GM23338 (cell line): ENCODE measurements around the gene AANAT. TPM values are rescaled to one million over a fixed set of nuclear protein-coding genes. Genes with fewer than 3 reads are reported as not detected.

Experiments used
- ATAC-seq: fragments of 200-7000 bp; cut with Tn5 transposase; 3 replicates; pipeline ENCODE4 v1.9.1; 2020
- DNase-seq: peaks from one replicate; pipeline ENCODE4 v3.0.0-alpha.2; 2015; ENCODE audit warnings: low spot score
- H2AFZ ChIP-seq: fragments of 200-600 bp; sonication (generic); 2 replicates; pipeline ENCODE4 v1.8.0; 2016; ENCODE audit warnings: antibody characterized with exemption, mild to moderate bottlenecking, moderate library complexity
- H3F3A ChIP-seq: fragments of 200-600 bp; sonication (generic); replicated peaks from 2 replicates; pipeline ENCODE4 v1.8.0; 2017; ENCODE audit warnings: antibody characterized with exemption, mixed run types, low read depth
- H3K27ac ChIP-seq: fragments of 200-600 bp; sonication (generic); 2 replicates; pipeline ENCODE4 v1.6.1; 2016; ENCODE audit warnings: low read depth
- H3K27me3 ChIP-seq: fragments of 200-600 bp; sonication (generic); 2 replicates; pipeline ENCODE4 v1.8.0; 2016; ENCODE audit warnings: mild to moderate bottlenecking, mixed run types, moderate library complexity; ENCODE audit not compliant: insufficient read depth
- H3K36me3 ChIP-seq: fragments of 200-600 bp; sonication (generic); 2 replicates; pipeline ENCODE4 v1.8.0; 2016; ENCODE audit warnings: mild to moderate bottlenecking; ENCODE audit not compliant: insufficient read depth
- H3K4me1 ChIP-seq: fragments of 200-600 bp; sonication (generic); 2 replicates; pipeline ENCODE4 v1.8.0; 2016; ENCODE audit warnings: mild to moderate bottlenecking, moderate library complexity; ENCODE audit not compliant: insufficient read depth
- H3K4me2 ChIP-seq: fragments of 200-600 bp; sonication (generic); 2 replicates; pipeline ENCODE4 v1.7.1; 2017; ENCODE audit warnings: mixed run types
- H3K4me3 ChIP-seq: fragments of 200-600 bp; sonication (generic); 2 replicates; pipeline ENCODE4 v1.6.1; 2016; ENCODE audit warnings: mixed run types
- H3K79me2 ChIP-seq: fragments of 200-600 bp; sonication (generic); replicated peaks from 2 replicates; pipeline ENCODE4 v1.8.0; 2017; ENCODE audit warnings: mild to moderate bottlenecking; ENCODE audit not compliant: insufficient read depth
- H3K9me2 ChIP-seq: fragments of 200-600 bp; sonication (generic); 2 replicates; pipeline ENCODE4 v1.8.0; 2017; ENCODE audit not compliant: insufficient read depth
- H4K20me1 ChIP-seq: fragments of 200-600 bp; sonication (generic); replicated peaks from 2 replicates; pipeline ENCODE4 v1.8.0; 2017; ENCODE audit warnings: mild to moderate bottlenecking; ENCODE audit not compliant: insufficient read depth
- H3K27ac Mint-ChIP-seq: 2 replicates; pipeline ENCODE4 v1.8.0; 2020; ENCODE audit warnings: inconsistent platforms, mild to moderate bottlenecking, moderate library complexity, mixed read lengths
- H3K27me3 Mint-ChIP-seq: 3 replicates; pipeline ENCODE4 v1.8.0; 2022; ENCODE audit warnings: low read depth, mild to moderate bottlenecking, moderate library complexity, mixed read lengths, inconsistent platforms; ENCODE audit not compliant: insufficient read depth, poor library complexity
- H3K36me3 Mint-ChIP-seq: 3 replicates; pipeline ENCODE4 v1.8.0; 2021; ENCODE audit warnings: low read depth, mild to moderate bottlenecking, inconsistent platforms, moderate library complexity, mixed read lengths
- H3K4me1 Mint-ChIP-seq: 3 replicates; pipeline ENCODE4 v1.8.0; 2020; ENCODE audit warnings: mild to moderate bottlenecking, inconsistent platforms, mixed read lengths
- H3K4me3 Mint-ChIP-seq: 3 replicates; pipeline ENCODE4 v1.8.0; 2021; ENCODE audit warnings: moderate library complexity, mild to moderate bottlenecking, inconsistent platforms, mixed read lengths
- H3K9me3 Mint-ChIP-seq: 3 replicates; pipeline ENCODE4 v1.8.0; 2020; ENCODE audit warnings: moderate library complexity, mild to moderate bottlenecking, inconsistent platforms, mixed read lengths
- CREB1 ChIP-seq: fragments of 250-450 bp; sonication (Bioruptor Pico); IDR thresholded peaks from 2 replicates; pipeline ENCODE4 v1.5.0; 2020; ENCODE audit warnings: low read depth, mild to moderate bottlenecking, moderate library complexity
- EZH2 ChIP-seq: fragments of 200-600 bp; sonication (generic); IDR thresholded peaks from one replicate; pipeline ENCODE4 v1.8.0; 2017; ENCODE audit warnings: antibody characterized with exemption, mild to moderate bottlenecking, low read depth; ENCODE audit not compliant: unreplicated experiment
- EZH2phosphoT487 ChIP-seq: fragments of 200-600 bp; sonication (generic); IDR thresholded peaks from one replicate; pipeline ENCODE4 v1.8.1; 2018; ENCODE audit warnings: antibody characterized with exemption; ENCODE audit not compliant: unreplicated experiment
- JUNB ChIP-seq: IDR thresholded peaks from one replicate; pipeline ENCODE4 v1.6.1; 2016; ENCODE audit warnings: antibody characterized with exemption; ENCODE audit not compliant: unreplicated experiment
- NANOG ChIP-seq: IDR thresholded peaks from 2 replicates; pipeline ENCODE4 v1.6.1; 2016; ENCODE audit warnings: antibody characterized with exemption, borderline replicate concordance
- POLR2AphosphoS5 ChIP-seq: IDR thresholded peaks from 2 replicates; pipeline ENCODE4 v1.6.1; 2016; ENCODE audit warnings: antibody characterized with exemption, low read depth
- ZNF114 ChIP-seq: fragments of 250-450 bp; sonication (Bioruptor Pico); IDR thresholded peaks from 2 replicates; pipeline ENCODE4 v1.5.0; 2020; ENCODE audit warnings: mild to moderate bottlenecking, moderate library complexity
- ZNF331 ChIP-seq: fragments of 250-450 bp; sonication (Bioruptor Pico); IDR thresholded peaks from 2 replicates; pipeline ENCODE4 v1.5.0; 2020; ENCODE audit warnings: low read depth, mild to moderate bottlenecking, moderate library complexity
- polyA plus RNA-seq: library from polyadenylated mRNA; unstranded; fragments of >200 nt; fragmentation: Nextera tagmentation; extraction: Ambion mirVana; gene quantifications from 2 replicates; pipeline ENCODE4 v1.2.1, GENCODE V29; 2016
- total RNA-seq: library from RNA; depleted of rRNA; stranded (reverse); fragments of >200 nt; shearing (Covaris generic); gene quantifications from 2 replicates; pipeline ENCODE4 v1.2.3, GENCODE V29; 2014
- TF ChIP-seq, protein P1 (sequence below): IDR thresholded peaks from one replicate; pipeline ENCODE4 v1.6.1; 2018; ENCODE audit warnings: antibody characterized with exemption; ENCODE audit not compliant: unreplicated experiment
- TF ChIP-seq, protein P2 (sequence below): IDR thresholded peaks from 2 replicates; pipeline ENCODE4 v1.6.1; 2016; ENCODE audit warnings: antibody characterized with exemption
- TF ChIP-seq, protein P3 (sequence below), 2 experiments: fragments of 200-600 bp in 1 of 2; sonication (generic) in 1 of 2; conservative IDR thresholded peaks; 2 replicates each; pipeline versions ENCODE4 v1.5.1 to v1.6.1; 2016 to 2017; ENCODE audit warnings: antibody characterized with exemption in 2 of 2, low read depth in 2 of 2, mild to moderate bottlenecking in 2 of 2, moderate library complexity in 1 of 2

The AANAT gene
- total and polyA plus RNA-seq, 2 experiments from 2014 or later, result 0.28 to 1.0 TPM

DNA sequence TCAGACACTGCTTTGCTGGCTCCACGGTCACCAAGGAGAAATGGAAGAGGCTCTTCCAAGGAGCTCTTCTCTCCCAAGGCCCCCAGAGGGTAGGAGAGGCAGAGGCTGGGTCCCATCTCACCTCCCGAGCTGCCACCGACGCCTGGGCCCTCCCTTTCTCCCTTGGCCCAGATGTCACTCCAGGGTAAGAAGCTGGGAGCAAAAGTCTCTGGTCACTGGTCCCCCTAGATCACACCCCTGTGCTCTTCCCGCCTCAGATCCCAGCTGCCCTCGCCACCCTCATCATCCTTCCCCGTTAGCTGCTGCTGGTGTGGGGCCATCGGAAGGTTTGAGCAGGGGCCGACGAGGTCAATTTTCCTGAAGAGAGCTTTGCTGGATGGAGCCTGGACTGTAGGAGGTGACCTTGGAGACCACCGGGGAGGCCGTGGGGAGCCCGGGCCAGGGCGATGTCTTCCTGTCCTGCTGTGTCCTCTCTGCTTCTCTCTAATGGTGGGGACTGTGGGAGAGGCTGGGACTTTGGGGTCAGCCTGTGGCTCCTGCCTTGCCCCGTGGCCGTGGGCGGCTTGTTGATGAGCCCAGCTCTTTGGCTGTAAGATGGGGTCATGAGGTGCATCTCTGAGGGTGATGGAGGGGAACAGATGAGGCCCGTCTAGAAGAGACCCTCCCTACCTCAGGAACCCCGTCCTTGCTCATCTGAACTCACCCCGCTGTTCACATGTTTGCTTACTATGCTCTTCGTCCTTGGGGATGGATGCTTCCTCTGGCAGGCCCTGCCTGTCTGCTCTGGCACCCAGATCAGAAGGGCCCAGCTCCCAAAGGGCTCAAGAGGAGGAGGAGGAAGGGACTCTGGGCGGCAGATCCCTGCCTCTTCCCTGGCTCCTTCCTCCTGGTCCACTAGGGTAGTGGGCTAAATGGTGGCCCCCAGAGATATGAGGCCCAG, 45.2 kb downstream of the AANAT start:
- no peak overlapping the region for H3K4me2 ChIP-seq
- H2AFZ ChIP-seq, result no peak overlapping the region
- H3F3A ChIP-seq, result no peaks in the 10 kb centered on the region
- no peaks in the 10 kb centered on the region for H3K79me2 ChIP-seq
- no peaks in the 10 kb centered on the region for H3K27me3 ChIP-seq
- Mint-ChIP-seq H3K4me3 (no peak overlapping the region), H3K27me3 (peaks cover 5% of the 10 kb centered on the region), H3K27ac (no peak overlapping the region), H3K36me3 (no peaks in the 10 kb centered on the region), H3K9me3 (no peaks in the 10 kb centered on the region), H3K4me1 (no peaks in the 10 kb centered on the region; the same call in 2 of the 3 replicates)
- H3K4me1 ChIP-seq, result no peaks in the 10 kb centered on the region
- ATAC-seq, result no peak
- H3K4me3 ChIP-seq, result no peak overlapping the region
- no peak for DNase-seq
- no peak overlapping the region for H3K27ac ChIP-seq
- H3K9me2 ChIP-seq, result no peaks in the 10 kb centered on the region
- no peaks in the 10 kb centered on the region for H4K20me1 ChIP-seq
- H3K36me3 ChIP-seq, result no peaks in the 10 kb centered on the region
- TF ChIP-seq, protein P1, sequence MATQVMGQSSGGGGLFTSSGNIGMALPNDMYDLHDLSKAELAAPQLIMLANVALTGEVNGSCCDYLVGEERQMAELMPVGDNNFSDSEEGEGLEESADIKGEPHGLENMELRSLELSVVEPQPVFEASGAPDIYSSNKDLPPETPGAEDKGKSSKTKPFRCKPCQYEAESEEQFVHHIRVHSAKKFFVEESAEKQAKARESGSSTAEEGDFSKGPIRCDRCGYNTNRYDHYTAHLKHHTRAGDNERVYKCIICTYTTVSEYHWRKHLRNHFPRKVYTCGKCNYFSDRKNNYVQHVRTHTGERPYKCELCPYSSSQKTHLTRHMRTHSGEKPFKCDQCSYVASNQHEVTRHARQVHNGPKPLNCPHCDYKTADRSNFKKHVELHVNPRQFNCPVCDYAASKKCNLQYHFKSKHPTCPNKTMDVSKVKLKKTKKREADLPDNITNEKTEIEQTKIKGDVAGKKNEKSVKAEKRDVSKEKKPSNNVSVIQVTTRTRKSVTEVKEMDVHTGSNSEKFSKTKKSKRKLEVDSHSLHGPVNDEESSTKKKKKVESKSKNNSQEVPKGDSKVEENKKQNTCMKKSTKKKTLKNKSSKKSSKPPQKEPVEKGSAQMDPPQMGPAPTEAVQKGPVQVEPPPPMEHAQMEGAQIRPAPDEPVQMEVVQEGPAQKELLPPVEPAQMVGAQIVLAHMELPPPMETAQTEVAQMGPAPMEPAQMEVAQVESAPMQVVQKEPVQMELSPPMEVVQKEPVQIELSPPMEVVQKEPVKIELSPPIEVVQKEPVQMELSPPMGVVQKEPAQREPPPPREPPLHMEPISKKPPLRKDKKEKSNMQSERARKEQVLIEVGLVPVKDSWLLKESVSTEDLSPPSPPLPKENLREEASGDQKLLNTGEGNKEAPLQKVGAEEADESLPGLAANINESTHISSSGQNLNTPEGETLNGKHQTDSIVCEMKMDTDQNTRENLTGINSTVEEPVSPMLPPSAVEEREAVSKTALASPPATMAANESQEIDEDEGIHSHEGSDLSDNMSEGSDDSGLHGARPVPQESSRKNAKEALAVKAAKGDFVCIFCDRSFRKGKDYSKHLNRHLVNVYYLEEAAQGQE, result no peak
- TF ChIP-seq EZH2phosphoT487 (no peak), ZNF331 (CRISPR knock-in tag) (no peak), NANOG (no peak), CREB1 (no peak)

DNA sequence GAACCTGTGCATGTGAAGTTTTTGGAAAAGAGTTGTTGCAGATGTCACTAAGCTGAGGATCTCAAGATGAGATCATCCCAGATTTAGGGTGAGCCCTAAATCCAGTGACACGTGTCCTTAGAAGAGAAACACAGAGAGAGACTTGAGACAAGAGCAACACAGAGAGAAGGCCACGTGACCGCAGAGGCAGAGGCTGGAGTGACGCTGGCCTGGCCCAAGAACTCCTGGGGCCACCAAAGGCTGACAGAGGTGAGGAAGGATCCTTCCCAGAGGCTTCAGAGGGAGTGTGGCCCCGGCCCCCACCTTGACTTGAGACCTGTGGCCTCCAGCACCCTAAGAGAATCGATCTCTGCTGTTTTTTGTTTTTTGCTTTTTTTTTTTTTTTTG, 45.9 kb downstream of the AANAT start:
- Histone ChIP-seq H3K27ac (no peak overlapping the region), H3K4me3 (no peak overlapping the region), H3K4me1 (no peaks in the 10 kb centered on the region), H3K9me2 (peaks cover 2% of the 10 kb centered on the region; the same call in 1 of the 2 replicates), H3K4me2 (no peak overlapping the region), H3K79me2 (no peaks in the 10 kb centered on the region), H3K27me3 (no peaks in the 10 kb centered on the region), H3F3A (no peaks in the 10 kb centered on the region), H4K20me1 (no peaks in the 10 kb centered on the region), H2AFZ (no peak overlapping the region), H3K36me3 (no peaks in the 10 kb centered on the region)
- DNase-seq (no peak), ATAC-seq (no peak)
- Mint-ChIP-seq H3K4me3 (no peak overlapping the region), H3K27ac (no peak overlapping the region), H3K4me1 (no peaks in the 10 kb centered on the region; the same call in 2 of the 3 replicates), H3K9me3 (no peaks in the 10 kb centered on the region), H3K36me3 (no peaks in the 10 kb centered on the region), H3K27me3 (peaks cover 8% of the 10 kb centered on the region)
- TF ChIP-seq, protein P2, sequence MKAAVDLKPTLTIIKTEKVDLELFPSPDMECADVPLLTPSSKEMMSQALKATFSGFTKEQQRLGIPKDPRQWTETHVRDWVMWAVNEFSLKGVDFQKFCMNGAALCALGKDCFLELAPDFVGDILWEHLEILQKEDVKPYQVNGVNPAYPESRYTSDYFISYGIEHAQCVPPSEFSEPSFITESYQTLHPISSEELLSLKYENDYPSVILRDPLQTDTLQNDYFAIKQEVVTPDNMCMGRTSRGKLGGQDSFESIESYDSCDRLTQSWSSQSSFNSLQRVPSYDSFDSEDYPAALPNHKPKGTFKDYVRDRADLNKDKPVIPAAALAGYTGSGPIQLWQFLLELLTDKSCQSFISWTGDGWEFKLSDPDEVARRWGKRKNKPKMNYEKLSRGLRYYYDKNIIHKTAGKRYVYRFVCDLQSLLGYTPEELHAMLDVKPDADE, result no peak
- TF ChIP-seq EZH2phosphoT487 (no peak), EZH2 (no peak), POLR2AphosphoS5 (no peak), JUNB (no peak), ZNF114 (CRISPR knock-in tag) (no peak)
- TF ChIP-seq, protein P3, sequence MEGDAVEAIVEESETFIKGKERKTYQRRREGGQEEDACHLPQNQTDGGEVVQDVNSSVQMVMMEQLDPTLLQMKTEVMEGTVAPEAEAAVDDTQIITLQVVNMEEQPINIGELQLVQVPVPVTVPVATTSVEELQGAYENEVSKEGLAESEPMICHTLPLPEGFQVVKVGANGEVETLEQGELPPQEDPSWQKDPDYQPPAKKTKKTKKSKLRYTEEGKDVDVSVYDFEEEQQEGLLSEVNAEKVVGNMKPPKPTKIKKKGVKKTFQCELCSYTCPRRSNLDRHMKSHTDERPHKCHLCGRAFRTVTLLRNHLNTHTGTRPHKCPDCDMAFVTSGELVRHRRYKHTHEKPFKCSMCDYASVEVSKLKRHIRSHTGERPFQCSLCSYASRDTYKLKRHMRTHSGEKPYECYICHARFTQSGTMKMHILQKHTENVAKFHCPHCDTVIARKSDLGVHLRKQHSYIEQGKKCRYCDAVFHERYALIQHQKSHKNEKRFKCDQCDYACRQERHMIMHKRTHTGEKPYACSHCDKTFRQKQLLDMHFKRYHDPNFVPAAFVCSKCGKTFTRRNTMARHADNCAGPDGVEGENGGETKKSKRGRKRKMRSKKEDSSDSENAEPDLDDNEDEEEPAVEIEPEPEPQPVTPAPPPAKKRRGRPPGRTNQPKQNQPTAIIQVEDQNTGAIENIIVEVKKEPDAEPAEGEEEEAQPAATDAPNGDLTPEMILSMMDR (conservative IDR thresholded peaks at IDR 0.05; ENCODE audit: low read depth in 2 of 2), result no peak
